K562 (cell line): ENCODE results near the gene DNAJB2. TPM values are rescaled to one million over a fixed set of nuclear protein-coding genes. Genes with fewer than 3 reads are reported as not detected.
A peak's percentile ranks its signal among the peaks of the same experiment; 100 is the strongest.

Source experiments
- CBFA2T2 ChIP-seq: fragments of 450-650 bp; conservative IDR thresholded peaks from 2 replicates; pipeline ENCODE4 v1.6.1; 2017; ENCODE audit warnings: mild to moderate bottlenecking
- CTCF ChIP-seq, 3 experiments: IDR thresholded peaks in 2 of 3; conservative IDR thresholded peaks in 1 of 3; 2 replicates each; pipeline ENCODE4 v1.5.1; 2011 to 2012; ENCODE audit warnings: low read length in 3 of 3, mild to moderate bottlenecking in 3 of 3, control low read depth in 2 of 3, improper control_type of control experiment in 1 of 3, inconsistent platforms in 1 of 3, low read depth in 1 of 3, mixed read lengths in 1 of 3, moderate library complexity in 1 of 3; ENCODE audit not compliant: insufficient read depth in 2 of 3
- DLX4 ChIP-seq: fragments of 250-450 bp; sonication (Bioruptor Pico); IDR thresholded peaks from 2 replicates; pipeline ENCODE4 v1.6.1; 2021; ENCODE audit warnings: mild to moderate bottlenecking
- E2F5 ChIP-seq: sonication (generic); formaldehyde crosslinking; IDR thresholded peaks from 2 replicates; pipeline ENCODE4 v1.8.0; 2022; ENCODE audit warnings: mild to moderate bottlenecking, missing genetic modification reagents
- FOS ChIP-seq: IDR thresholded peaks from 3 replicates; pipeline ENCODE4 v1.6.1; 2011; ENCODE audit not compliant: insufficient read length; ENCODE audit errors: extremely low read depth
- GTF3C2 ChIP-seq: IDR thresholded peaks from 3 replicates; pipeline ENCODE4 v1.6.1; 2011; ENCODE audit warnings: borderline replicate concordance, mild to moderate bottlenecking, moderate library complexity; ENCODE audit not compliant: insufficient read length; ENCODE audit errors: extremely low read depth
- HMGXB4 ChIP-seq: sonication (generic); formaldehyde crosslinking; IDR thresholded peaks from 2 replicates; pipeline ENCODE4 v1.8.1; 2023; ENCODE audit warnings: mild to moderate bottlenecking, missing genetic modification reagents
- MEIS2 ChIP-seq: fragments of 450-650 bp; IDR thresholded peaks from 2 replicates; pipeline ENCODE4 v1.6.1; 2014; ENCODE audit warnings: mild to moderate bottlenecking; ENCODE audit not compliant: partially characterized antibody
- NFATC3 ChIP-seq: fragments of 450-650 bp; IDR thresholded peaks from 2 replicates; pipeline ENCODE4 v1.6.1; 2017; ENCODE audit warnings: mild to moderate bottlenecking
- POLR2AphosphoS5 ChIP-seq: IDR thresholded peaks from 2 replicates; pipeline ENCODE4 v1.6.1; 2011; ENCODE audit warnings: mild to moderate bottlenecking, low read depth, low read length, moderate library complexity; ENCODE audit not compliant: control insufficient read depth, insufficient read depth
- POLR2B ChIP-seq: fragments of 450-650 bp; IDR thresholded peaks from 2 replicates; pipeline ENCODE4 v1.6.1; 2018; ENCODE audit warnings: low read depth; ENCODE audit not compliant: partially characterized antibody
- POLR3A ChIP-seq: IDR thresholded peaks from 2 replicates; pipeline ENCODE4 v1.6.1; 2011; ENCODE audit warnings: borderline replicate concordance, mild to moderate bottlenecking, moderate library complexity; ENCODE audit not compliant: insufficient read length, insufficient read depth; ENCODE audit errors: extremely low read depth
- RBM25 ChIP-seq: fragments of 200-400 bp; formaldehyde crosslinking; IDR thresholded peaks from 2 replicates; pipeline ENCODE4 v1.6.1; 2018; ENCODE audit warnings: low read length, low read depth, moderate library complexity; ENCODE audit not compliant: severe bottlenecking
- SNRNP70 ChIP-seq: fragments of 200-400 bp; formaldehyde crosslinking; optimal IDR thresholded peaks from 2 replicates; pipeline ENCODE3; 2017; ENCODE audit warnings: low read depth, low read length
- STAT5A ChIP-seq: IDR thresholded peaks from 2 replicates; pipeline ENCODE4 v1.6.1; 2012; ENCODE audit warnings: low read length, inconsistent platforms, borderline replicate concordance
- TAF15 ChIP-seq: fragments of 200-400 bp; formaldehyde crosslinking; IDR thresholded peaks from 2 replicates; pipeline ENCODE4 v1.6.1; 2017; ENCODE audit warnings: mild to moderate bottlenecking, low read depth, low read length, moderate library complexity
- ZBTB8A ChIP-seq: fragments of 450-650 bp; IDR thresholded peaks from 2 replicates; pipeline ENCODE4 v1.6.1; 2018; ENCODE audit warnings: mild to moderate bottlenecking, moderate library complexity; ENCODE audit not compliant: partially characterized antibody
- ZC3H4 ChIP-seq: sonication (generic); formaldehyde crosslinking; IDR thresholded peaks from 2 replicates; pipeline ENCODE4 v1.9.0; 2021; ENCODE audit warnings: missing genetic modification reagents, borderline replicate concordance
- ZNF75A ChIP-seq: fragments of 450-650 bp; formaldehyde crosslinking; IDR thresholded peaks from 2 replicates; pipeline ENCODE4 v1.4.0; 2020; ENCODE audit warnings: mild to moderate bottlenecking
- polyA plus RNA-seq, 8 experiments: library from polyadenylated mRNA; depleted of rRNA in 4 of 8; stranded (reverse) in 5 of 8; unstranded in 3 of 8; fragments of >200 nt; fragmentation: Nextera tagmentation in 2 of 8; fragmentation: Illumina TruSeq in 1 of 8; extraction: Ambion mirVana in 2 of 8; extraction: Trizol in 1 of 8; gene quantifications; 2 replicates each; pipeline versions ENCODE4 v1.2.1 to v1.2.3, GENCODE V29; 2011 to 2014; ENCODE audit warnings: inconsistent platforms in 1 of 8, missing spikeins in 1 of 8
- total RNA-seq, 7 experiments: library from RNA; depleted of rRNA in 6 of 7; stranded (reverse); fragments of >200 nt in 6 of 7; fragmentation: Illumina TruSeq in 2 of 7; extraction: Trizol in 2 of 7; gene quantifications; 2 replicates each; pipeline versions ENCODE4 v1.2.1 to v1.2.3, GENCODE V29; 2011 to 2021; ENCODE audit warnings: low replicate concordance in 1 of 7

Gene DNAJB2
- total and polyA plus RNA-seq, 9 of the 15 experiments (the other 6 are each of a cell fraction or from before 2014, with no cell fraction given) = 0.08 to 3.0 (median 2.2) TPM; not detected in 1

GRCh38 chr2:219279151-219279915 lies at the start of gene DNAJB2 (continued):
- TF ChIP-seq CBFA2T2 = peak; percentile 98
- TF ChIP-seq POLR2AphosphoS5 = peak; percentile 98
- TF ChIP-seq TAF15 = no peak
- no peak for TF ChIP-seq FOS
- TF ChIP-seq GTF3C2 = no peak
- peak; percentile 91 for TF ChIP-seq MEIS2
- TF ChIP-seq ZBTB8A = no peak
- peak; percentile 91 for TF ChIP-seq STAT5A
- no peak for TF ChIP-seq DLX4
- TF ChIP-seq RBM25 = no peak
- TF ChIP-seq ZC3H4 (CRISPR knock-in tag) = no peak
- TF ChIP-seq SNRNP70 = no peak
- TF ChIP-seq E2F5 (CRISPR knock-in tag) = no peak
- TF ChIP-seq NFATC3 = no peak
- TF ChIP-seq POLR3A = no peak
- TF ChIP-seq HMGXB4 (CRISPR knock-in tag) = no peak
- no peak for TF ChIP-seq POLR2B
- no peak for TF ChIP-seq ZNF75A
- TF ChIP-seq CTCF (IDR thresholded peaks at IDR 0.05 in 2 of 3, conservative IDR thresholded peaks at IDR 0.05 in 1 of 3; ENCODE audit: insufficient read depth in 2 of 3, low read depth in 1 of 3, low read length in 3 of 3) = peak; percentile 55 to 83 (median 78)
